H9 (cell line): ENCODE data around the gene GSK3A. TPM values are rescaled to one million over a fixed set of nuclear protein-coding genes. Genes with fewer than 3 reads are reported as not detected.

ENCODE experiments used
- DNase-seq: peaks from one replicate; pipeline ENCODE4 v3.0.0-alpha.2; 2017
- H2AFZ ChIP-seq: one replicate; pipeline ENCODE4 v1.6.1; 2013; ENCODE audit warnings: mild to moderate bottlenecking, low read length, control low read depth, moderate library complexity
- H2AK5ac ChIP-seq: 2 replicates; pipeline ENCODE4 v1.6.1; 2013; ENCODE audit warnings: low read length, control low read depth, mixed read lengths; ENCODE audit not compliant: insufficient read length
- H2BK120ac ChIP-seq: one replicate; pipeline ENCODE4 v1.6.1; 2013; ENCODE audit warnings: low read depth, mild to moderate bottlenecking, low read length, control low read depth, inconsistent platforms; ENCODE audit not compliant: poor library complexity, severe bottlenecking
- H2BK12ac ChIP-seq: 2 replicates; pipeline ENCODE4 v1.6.1; 2013; ENCODE audit warnings: low read length, control low read depth, mixed read lengths, low read depth; ENCODE audit not compliant: insufficient read length
- H2BK15ac ChIP-seq: 2 replicates; pipeline ENCODE4 v1.6.1; 2013; ENCODE audit warnings: low read depth, low read length, control low read depth
- H2BK20ac ChIP-seq: one replicate; pipeline ENCODE4 v1.6.1; 2013; ENCODE audit warnings: low read depth, mild to moderate bottlenecking, low read length, control low read depth, inconsistent platforms; ENCODE audit not compliant: poor library complexity, severe bottlenecking
- H2BK5ac ChIP-seq: 2 replicates; pipeline ENCODE4 v1.6.1; 2013; ENCODE audit warnings: low read length, control low read depth, mixed read lengths; ENCODE audit not compliant: insufficient read length
- H3K14ac ChIP-seq: 2 replicates; pipeline ENCODE4 v1.6.1; 2013; ENCODE audit warnings: low read length, control low read depth; ENCODE audit not compliant: insufficient read depth
- H3K18ac ChIP-seq: 2 replicates; pipeline ENCODE4 v1.6.1; 2013; ENCODE audit warnings: low read depth, mild to moderate bottlenecking, mixed read lengths, low read length, control low read depth; ENCODE audit not compliant: insufficient read length
- H3K23ac ChIP-seq: 2 replicates; pipeline ENCODE4 v1.6.1; 2013; ENCODE audit warnings: low read length, control low read depth, mixed read lengths, low read depth; ENCODE audit not compliant: insufficient read length
- H3K23me2 ChIP-seq: 2 replicates; pipeline ENCODE4 v1.6.1; 2013; ENCODE audit warnings: low read depth, mild to moderate bottlenecking, mixed read lengths, low read length, control low read depth; ENCODE audit not compliant: insufficient read length, poor library complexity, severe bottlenecking
- H3K27ac ChIP-seq: 2 replicates; pipeline ENCODE4 v1.5.1; 2013; ENCODE audit warnings: low read length, control low read depth, mixed read lengths, low read depth; ENCODE audit not compliant: insufficient read length
- H3K27me3 ChIP-seq: 2 replicates; pipeline ENCODE4 v1.6.1; 2013; ENCODE audit warnings: low read length, control low read depth, inconsistent platforms; ENCODE audit not compliant: insufficient read depth
- H3K4ac ChIP-seq: 2 replicates; pipeline ENCODE4 v1.6.1; 2013; ENCODE audit warnings: low read depth, mild to moderate bottlenecking, control low read depth, inconsistent platforms, low read length, moderate library complexity
- H3K4me1 ChIP-seq: 2 replicates; pipeline ENCODE4 v1.6.1; 2013; ENCODE audit warnings: low read length, control low read depth, inconsistent platforms; ENCODE audit not compliant: insufficient read depth
- H3K4me2 ChIP-seq: 2 replicates; pipeline ENCODE4 v1.6.1; 2013; ENCODE audit warnings: low read length, control low read depth, mixed read lengths; ENCODE audit not compliant: insufficient read length, insufficient read depth
- H3K56ac ChIP-seq: 2 replicates; pipeline ENCODE4 v1.6.1; 2013; ENCODE audit warnings: low read depth, mild to moderate bottlenecking, mixed read lengths, low read length, control low read depth; ENCODE audit not compliant: insufficient read length
- H3K79me1 ChIP-seq: 2 replicates; pipeline ENCODE4 v1.6.1; 2013; ENCODE audit warnings: low read depth, mild to moderate bottlenecking, moderate library complexity, low read length, control low read depth, inconsistent platforms; ENCODE audit not compliant: insufficient read depth, poor library complexity, severe bottlenecking
- H3K79me2 ChIP-seq: 2 replicates; pipeline ENCODE4 v1.6.1; 2013; ENCODE audit warnings: low read length, control low read depth, inconsistent platforms; ENCODE audit not compliant: insufficient read depth
- H3K9ac ChIP-seq: 2 replicates; pipeline ENCODE4 v1.6.1; 2013; ENCODE audit warnings: low read length, control low read depth, mixed read lengths; ENCODE audit not compliant: insufficient read length; ENCODE audit errors: extremely low read depth
- H3K9me3 ChIP-seq: one replicate; pipeline ENCODE4 v1.6.1; 2013; ENCODE audit warnings: low read depth, low read length, inconsistent platforms; ENCODE audit not compliant: control insufficient read depth
- H3T11ph ChIP-seq: one replicate; pipeline ENCODE4 v1.6.1; 2013; ENCODE audit warnings: mild to moderate bottlenecking, low read length, control low read depth, inconsistent platforms
- H4K20me1 ChIP-seq: one replicate; pipeline ENCODE4 v1.6.1; 2013; ENCODE audit not compliant: control insufficient read depth, insufficient read length, insufficient read depth
- H4K5ac ChIP-seq: 2 replicates; pipeline ENCODE4 v1.6.1; 2013; ENCODE audit warnings: low read depth, mild to moderate bottlenecking, mixed read lengths, low read length, control low read depth; ENCODE audit not compliant: insufficient read length
- H4K8ac ChIP-seq: replicated peaks from 2 replicates; pipeline ENCODE4 v1.6.1; 2013; ENCODE audit warnings: low read length, control low read depth, mixed read lengths, low read depth; ENCODE audit not compliant: insufficient read length
- H4K91ac ChIP-seq: 2 replicates; pipeline ENCODE4 v1.6.1; 2013; ENCODE audit warnings: low read depth, mild to moderate bottlenecking, moderate library complexity, mixed read lengths, low read length, control low read depth; ENCODE audit not compliant: insufficient read length
- H3K27ac Mint-ChIP-seq, 3 experiments: 2 replicates in 2 of 3; 3 replicates in 1 of 3; pipeline ENCODE4 v1.8.0; 2020 to 2021; ENCODE audit warnings: mixed read lengths in 3 of 3, mild to moderate bottlenecking in 1 of 3, moderate library complexity in 1 of 3
- H3K27me3 Mint-ChIP-seq: 2 replicates; pipeline ENCODE4 v1.8.0; 2021; ENCODE audit warnings: low read depth, mild to moderate bottlenecking, moderate library complexity, mixed read lengths
- H3K36me3 Mint-ChIP-seq, 3 experiments: 2 replicates in 2 of 3; 3 replicates in 1 of 3; pipeline ENCODE4 v1.8.0; 2020 to 2021; ENCODE audit warnings: low read depth in 3 of 3, mixed read lengths in 3 of 3; ENCODE audit not compliant: insufficient read depth in 1 of 3
- H3K4me1 Mint-ChIP-seq, 2 experiments: 2 replicates each; pipeline ENCODE4 v1.8.0; 2020; ENCODE audit warnings: mixed read lengths in 2 of 2
- H3K4me3 Mint-ChIP-seq, 2 experiments: 2 replicates in 1 of 2; 3 replicates in 1 of 2; pipeline ENCODE4 v1.8.0; 2020 to 2021; ENCODE audit warnings: mild to moderate bottlenecking in 2 of 2, mixed read lengths in 2 of 2, moderate library complexity in 1 of 2
- H3K9me3 Mint-ChIP-seq, 2 experiments: 2 replicates in 1 of 2; 3 replicates in 1 of 2; pipeline ENCODE4 v1.8.0; 2020; ENCODE audit warnings: mild to moderate bottlenecking in 2 of 2, mixed read lengths in 2 of 2, moderate library complexity in 1 of 2
- WGBS: extraction: QIAGEN DNeasy Blood & Tissue Kit; methylation state at CpG from one replicate; pipeline ENCODE4 v1.1.7; 2013; ENCODE audit warnings: missing lambda C conversion rate, low lambda C conversion rate, mixed read lengths; ENCODE audit not compliant: insufficient read length; ENCODE audit errors: extremely low coverage; 5-methylcytosine and 5-hydroxymethylcytosine counted together
- total RNA-seq: library from RNA; stranded (reverse); gene quantifications from 2 replicates; pipeline ENCODE4 v1.2.1, GENCODE V29; 2021
- TF ChIP-seq, protein P1 (sequence below): fragments of 200-600 bp; sonication (generic); conservative IDR thresholded peaks from 3 replicates; pipeline ENCODE4 v1.8.0; 2021; ENCODE audit warnings: antibody characterized with exemption, mild to moderate bottlenecking

Gene GSK3A
- total RNA-seq, 1 experiment from 2014 or later, result 52.4 TPM

DNA sequence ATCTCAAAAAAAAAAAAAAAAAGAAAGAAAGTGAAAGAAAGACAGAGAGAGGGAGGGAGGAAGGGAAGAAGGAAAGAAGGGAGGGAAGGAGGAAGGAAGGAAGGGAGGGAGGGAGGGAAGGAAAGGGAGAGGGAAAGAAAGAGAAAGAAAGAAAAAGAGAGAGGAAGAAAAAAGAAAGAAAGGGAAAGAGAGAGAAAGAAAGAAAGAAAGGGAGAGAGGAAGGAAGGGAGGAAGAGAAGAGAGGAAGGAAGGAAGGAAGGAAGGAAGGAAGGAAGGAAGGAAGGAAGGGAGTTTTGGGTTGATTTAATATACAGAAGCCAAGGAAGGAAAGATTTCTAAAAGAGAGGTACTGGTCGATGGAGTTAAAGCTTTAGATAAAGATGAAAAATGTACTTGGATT is 53.7 kb downstream of the GSK3A start:
- no peaks in the 10 kb centered on the region; the same call in 1 of the 2 replicates for H3K79me2 ChIP-seq
- no peak overlapping the region for H3K56ac ChIP-seq
- no peak overlapping the region for H2BK20ac ChIP-seq
- H3K9ac ChIP-seq, result no peak overlapping the region
- H3K4ac ChIP-seq, result no peak overlapping the region
- no peaks in the 10 kb centered on the region for H3K79me1 ChIP-seq
- H2BK5ac ChIP-seq, result no peak overlapping the region
- no peak overlapping the region for H2BK120ac ChIP-seq
- H2BK15ac ChIP-seq, result no peak overlapping the region
- no peak for DNase-seq
- H4K5ac ChIP-seq, result no peak overlapping the region
- no peak overlapping the region for H3K14ac ChIP-seq
- Mint-ChIP-seq H3K27ac (no peak overlapping the region; a peak in 1 of 7 replicates), H3K9me3 (peaks cover 4 to 6% of the 10 kb centered on the region in 2 experiments; a peak in 4 of 5 replicates), H3K36me3 (peaks cover 0 to 4% (median 3%) of the 10 kb centered on the region in 3 experiments; a peak in 3 of 7 replicates), H3K4me3 (no peak overlapping the region), H3K4me1 (peaks cover 7 to 9% of the 10 kb centered on the region in 2 experiments), H3K27me3 (peaks cover 26% of the 10 kb centered on the region)
- H4K8ac ChIP-seq, result no peak overlapping the region
- H3K27me3 ChIP-seq, result no peaks in the 10 kb centered on the region
- TF ChIP-seq, protein P1, sequence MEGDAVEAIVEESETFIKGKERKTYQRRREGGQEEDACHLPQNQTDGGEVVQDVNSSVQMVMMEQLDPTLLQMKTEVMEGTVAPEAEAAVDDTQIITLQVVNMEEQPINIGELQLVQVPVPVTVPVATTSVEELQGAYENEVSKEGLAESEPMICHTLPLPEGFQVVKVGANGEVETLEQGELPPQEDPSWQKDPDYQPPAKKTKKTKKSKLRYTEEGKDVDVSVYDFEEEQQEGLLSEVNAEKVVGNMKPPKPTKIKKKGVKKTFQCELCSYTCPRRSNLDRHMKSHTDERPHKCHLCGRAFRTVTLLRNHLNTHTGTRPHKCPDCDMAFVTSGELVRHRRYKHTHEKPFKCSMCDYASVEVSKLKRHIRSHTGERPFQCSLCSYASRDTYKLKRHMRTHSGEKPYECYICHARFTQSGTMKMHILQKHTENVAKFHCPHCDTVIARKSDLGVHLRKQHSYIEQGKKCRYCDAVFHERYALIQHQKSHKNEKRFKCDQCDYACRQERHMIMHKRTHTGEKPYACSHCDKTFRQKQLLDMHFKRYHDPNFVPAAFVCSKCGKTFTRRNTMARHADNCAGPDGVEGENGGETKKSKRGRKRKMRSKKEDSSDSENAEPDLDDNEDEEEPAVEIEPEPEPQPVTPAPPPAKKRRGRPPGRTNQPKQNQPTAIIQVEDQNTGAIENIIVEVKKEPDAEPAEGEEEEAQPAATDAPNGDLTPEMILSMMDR, result no peak
- H3K27ac ChIP-seq, result no peak overlapping the region
- H3T11ph ChIP-seq, result no peak overlapping the region
- WGBS, result 100% methylated on average over 1 of the region's 1 CpG
- H3K9me3 ChIP-seq, result no peaks in the 10 kb centered on the region
- no peak overlapping the region for H3K18ac ChIP-seq
- H2BK12ac ChIP-seq, result no peak overlapping the region
- H3K4me1 ChIP-seq, result no peaks in the 10 kb centered on the region; the same call in 1 of the 2 replicates
- no peak overlapping the region for H2AFZ ChIP-seq
- H3K23me2 ChIP-seq, result no peaks in the 10 kb centered on the region
- H4K20me1 ChIP-seq, result no peaks in the 10 kb centered on the region
- H3K4me2 ChIP-seq, result no peak overlapping the region
- H3K23ac ChIP-seq, result no peak overlapping the region
- H4K91ac ChIP-seq, result no peak overlapping the region
- no peak overlapping the region for H2AK5ac ChIP-seq
